Trophoblast cell (in vitro differentiated cells and primary cell): ENCODE data around the gene C11orf58.

ENCODE experiments used
- DNase-seq, 2 donors: peaks; one replicate each; pipeline ENCODE4 v3.0.0-alpha.2; 2016
- H2AFZ ChIP-seq: 2 replicates; pipeline ENCODE4 v1.6.1; 2013; ENCODE audit warnings: low read length, moderate library complexity, mild to moderate bottlenecking; ENCODE audit not compliant: insufficient read depth, poor library complexity
- H2AK5ac ChIP-seq: 2 replicates; pipeline ENCODE4 v1.6.1; 2013; ENCODE audit warnings: mild to moderate bottlenecking, low read length
- H2BK120ac ChIP-seq: 2 replicates; pipeline ENCODE4 v1.6.1; 2013; ENCODE audit warnings: low read length, mild to moderate bottlenecking, moderate library complexity; ENCODE audit not compliant: insufficient read depth, poor library complexity
- H2BK12ac ChIP-seq: 2 replicates; pipeline ENCODE4 v1.6.1; 2013; ENCODE audit warnings: mild to moderate bottlenecking, low read length, moderate library complexity
- H2BK5ac ChIP-seq: 2 replicates; pipeline ENCODE4 v1.6.1; 2013; ENCODE audit warnings: low read length, low read depth, moderate library complexity, mild to moderate bottlenecking; ENCODE audit not compliant: poor library complexity
- H3K14ac ChIP-seq: 2 replicates; pipeline ENCODE4 v1.6.1; 2013; ENCODE audit warnings: mild to moderate bottlenecking, low read length
- H3K18ac ChIP-seq: 2 replicates; pipeline ENCODE4 v1.6.1; 2013; ENCODE audit warnings: mild to moderate bottlenecking, low read length
- H3K23ac ChIP-seq: 2 replicates; pipeline ENCODE4 v1.6.1; 2013; ENCODE audit warnings: low read length
- H3K27ac ChIP-seq: 2 replicates; pipeline ENCODE4 v1.5.1; 2013; ENCODE audit warnings: low read depth, mild to moderate bottlenecking, inconsistent platforms, low read length, moderate library complexity
- H3K27me3 ChIP-seq: 2 replicates; pipeline ENCODE4 v1.6.1; 2013; ENCODE audit warnings: inconsistent platforms, mild to moderate bottlenecking, low read length, moderate library complexity; ENCODE audit not compliant: insufficient read depth
- H3K36me3 ChIP-seq, 2 experiments: 1 replicate in 1 of 2; 2 replicates in 1 of 2; pipeline ENCODE4 v1.6.1; 2013; ENCODE audit warnings: low read length in 2 of 2, mild to moderate bottlenecking in 2 of 2, moderate library complexity in 1 of 2; ENCODE audit not compliant: insufficient read depth in 2 of 2, control insufficient read depth in 1 of 2
- H3K4ac ChIP-seq: 2 replicates; pipeline ENCODE4 v1.6.1; 2013; ENCODE audit warnings: low read depth, mild to moderate bottlenecking, low read length, moderate library complexity
- H3K4me1 ChIP-seq, 2 experiments: 1 replicate in 1 of 2; 2 replicates in 1 of 2; pipeline ENCODE4 v1.6.1; 2013; ENCODE audit warnings: low read length in 2 of 2, mild to moderate bottlenecking in 2 of 2, moderate library complexity in 1 of 2; ENCODE audit not compliant: insufficient read depth in 2 of 2, control insufficient read depth in 1 of 2
- H3K4me2 ChIP-seq: 2 replicates; pipeline ENCODE4 v1.6.1; 2013; ENCODE audit warnings: inconsistent platforms, mild to moderate bottlenecking, low read length, moderate library complexity
- H3K4me3 ChIP-seq: 2 replicates; pipeline ENCODE4 v1.5.1; 2013; ENCODE audit warnings: mild to moderate bottlenecking, low read depth, low read length, inconsistent platforms
- H3K79me1 ChIP-seq: one replicate; pipeline ENCODE4 v1.6.1; 2013; ENCODE audit warnings: low read length
- H3K79me2 ChIP-seq: 2 replicates; pipeline ENCODE4 v1.6.1; 2013; ENCODE audit warnings: low read length, mild to moderate bottlenecking; ENCODE audit not compliant: control insufficient read depth, insufficient read depth, poor library complexity
- H3K9ac ChIP-seq: 2 replicates; pipeline ENCODE4 v1.6.1; 2013; ENCODE audit warnings: mild to moderate bottlenecking, low read length
- H3K9me3 ChIP-seq: 2 replicates; pipeline ENCODE4 v1.6.1; 2013; ENCODE audit warnings: low read depth, mild to moderate bottlenecking, control low read depth, inconsistent platforms, low read length; ENCODE audit not compliant: insufficient read depth
- H4K12ac ChIP-seq: 2 replicates; pipeline ENCODE4 v1.6.1; 2013; ENCODE audit warnings: low read depth, mild to moderate bottlenecking, low read length, moderate library complexity
- H4K8ac ChIP-seq: 2 replicates; pipeline ENCODE4 v1.6.1; 2013; ENCODE audit warnings: low read depth, mild to moderate bottlenecking, low read length, moderate library complexity
- H4K91ac ChIP-seq: one replicate; pipeline ENCODE4 v1.6.1; 2013; ENCODE audit warnings: low read depth, mild to moderate bottlenecking, low read length, moderate library complexity
- WGBS: extraction: QIAGEN DNeasy Blood & Tissue Kit; methylation state at CpG from one replicate; pipeline ENCODE4 v1.1.7; 2013; ENCODE audit warnings: missing lambda C conversion rate; ENCODE audit not compliant: insufficient read length, insufficient coverage; ENCODE audit errors: extremely low coverage; 5-methylcytosine and 5-hydroxymethylcytosine counted together

Gene C11orf58

GRCh38 chr11:16741473-16741872 lies 3.0 kb downstream of the C11orf58 start:
- H3K27me3 ChIP-seq: no peaks in the 10 kb centered on the region
- no peak overlapping the region for H3K4me3 ChIP-seq
- H3K4me1 ChIP-seq: peaks cover 3 to 6% of the 10 kb centered on the region in 2 experiments
- peaks cover 8% of the 10 kb centered on the region for H3K79me1 ChIP-seq
- no peaks in the 10 kb centered on the region for H3K9me3 ChIP-seq
- no peak overlapping the region for H2BK120ac ChIP-seq
- no peak overlapping the region for H3K9ac ChIP-seq
- H3K79me2 ChIP-seq: peaks cover 20% of the 10 kb centered on the region
- DNase-seq: no peak
- H3K4ac ChIP-seq: peak overlapping the region; percentile 46
- no CpG with 5 or more reads among the region's 4 CpGs for WGBS
- no peak overlapping the region for H2AFZ ChIP-seq
- H4K12ac ChIP-seq: no peak overlapping the region
- no peak overlapping the region for H4K91ac ChIP-seq
- no peak overlapping the region for H4K8ac ChIP-seq
- no peak overlapping the region for H3K4me2 ChIP-seq
- H3K18ac ChIP-seq: no peak overlapping the region
- no peak overlapping the region for H3K23ac ChIP-seq
- H3K36me3 ChIP-seq: peaks cover 7 to 8% of the 10 kb centered on the region in 2 experiments
- no peak overlapping the region for H2BK12ac ChIP-seq
- H2AK5ac ChIP-seq: no peak overlapping the region
- no peak overlapping the region for H2BK5ac ChIP-seq
- H3K14ac ChIP-seq: no peak overlapping the region
- no peak overlapping the region for H3K27ac ChIP-seq

- peaks cover 20% of the 10 kb centered on the region for H3K79me2 ChIP-seq
- no peak overlapping the region for H3K23ac ChIP-seq
- H3K36me3 ChIP-seq: peaks cover 12 to 14% of the 10 kb centered on the region in 2 experiments
- H3K4me2 ChIP-seq: no peak overlapping the region
- H2AFZ ChIP-seq: no peak overlapping the region
- no peak overlapping the region for H2BK120ac ChIP-seq
- peaks cover 3 to 6% of the 10 kb centered on the region in 2 experiments for H3K4me1 ChIP-seq
- no peak overlapping the region for H3K9ac ChIP-seq
- no peak overlapping the region for H3K14ac ChIP-seq
- H2AK5ac ChIP-seq: no peak overlapping the region
- H3K9me3 ChIP-seq: no peaks in the 10 kb centered on the region
- no peak overlapping the region for H3K27ac ChIP-seq
- no peak overlapping the region for H3K18ac ChIP-seq
- no peak for DNase-seq
- no peak overlapping the region for H4K8ac ChIP-seq
- H3K4me3 ChIP-seq: no peak overlapping the region
- H4K12ac ChIP-seq: no peak overlapping the region
- H2BK5ac ChIP-seq: no peak overlapping the region
- H4K91ac ChIP-seq: no peak overlapping the region
- peaks cover 6% of the 10 kb centered on the region for H3K79me1 ChIP-seq
- WGBS: no CpG with 5 or more reads among the region's 4 CpGs
- H3K4ac ChIP-seq: no peak overlapping the region
- no peaks in the 10 kb centered on the region for H3K27me3 ChIP-seq
- H2BK12ac ChIP-seq: no peak overlapping the region
These were observed 5.0 kb downstream of the C11orf58 start for GRCh38 chr11:16743478-16743877.

- peaks cover 12% of the 10 kb centered on the region for H3K79me2 ChIP-seq
- H3K14ac ChIP-seq: no peak overlapping the region
- no peak overlapping the region for H3K4me3 ChIP-seq
- H4K91ac ChIP-seq: no peak overlapping the region
- H3K9me3 ChIP-seq: no peaks in the 10 kb centered on the region
- H2AK5ac ChIP-seq: no peak overlapping the region
- no peak overlapping the region for H2BK5ac ChIP-seq
- DNase-seq: no peak
- H2BK12ac ChIP-seq: no peak overlapping the region
- H3K4ac ChIP-seq: peak overlapping the region; percentile 94
- H3K4me2 ChIP-seq: no peak overlapping the region
- no peak overlapping the region for H3K9ac ChIP-seq
- H3K79me1 ChIP-seq: no peaks in the 10 kb centered on the region
- peaks cover 13 to 15% of the 10 kb centered on the region in 2 experiments for H3K36me3 ChIP-seq
- no peak overlapping the region for H3K23ac ChIP-seq
- no peak overlapping the region for H2AFZ ChIP-seq
- no peak overlapping the region for H3K18ac ChIP-seq
- no CpG with 5 or more reads among the region's 5 CpGs for WGBS
- H4K8ac ChIP-seq: no peak overlapping the region
- no peak overlapping the region for H4K12ac ChIP-seq
- no peak overlapping the region for H3K27ac ChIP-seq
- peaks cover 3 to 6% of the 10 kb centered on the region in 2 experiments for H3K4me1 ChIP-seq
- no peaks in the 10 kb centered on the region for H3K27me3 ChIP-seq
- H2BK120ac ChIP-seq: no peak overlapping the region
These were observed 5.8 kb downstream of the C11orf58 start for GRCh38 chr11:16744128-16744725.

- WGBS: no CpG with 5 or more reads among the region's 2 CpGs
- no peak for DNase-seq
These were observed 7.6 kb downstream of the C11orf58 start for GRCh38 chr11:16745950-16746605.

More at GRCh38 chr11:16745950-16746605, 7.6 kb downstream of the C11orf58 start:
- Histone ChIP-seq H3K36me3 (peaks cover 14 to 28% of the 10 kb centered on the region in 2 experiments), H4K8ac (no peak overlapping the region), H2AFZ (no peak overlapping the region), H3K18ac (no peak overlapping the region), H3K27ac (no peak overlapping the region), H3K4me3 (no peak overlapping the region), H3K23ac (no peak overlapping the region), H2BK5ac (no peak overlapping the region), H3K9me3 (no peaks in the 10 kb centered on the region), H3K9ac (no peak overlapping the region), H3K4me1 (peaks cover 0 to 3% of the 10 kb centered on the region in 2 experiments), H3K4me2 (no peak overlapping the region), H2AK5ac (no peak overlapping the region), H3K79me1 (no peaks in the 10 kb centered on the region), H2BK120ac (no peak overlapping the region), H4K91ac (no peak overlapping the region), H2BK12ac (no peak overlapping the region), H3K79me2 (peaks cover 6% of the 10 kb centered on the region), H4K12ac (no peak overlapping the region), H3K27me3 (no peaks in the 10 kb centered on the region), H3K4ac (no peak overlapping the region), H3K14ac (no peak overlapping the region)
